ENCODE data around the gene RAI1.
A peak's percentile ranks its signal among the peaks of the same experiment; 100 is the strongest.

Gene RAI1

GRCh38 chr17:17742688-17743390, 61.6 kb downstream of the RAI1 start:
- no peak for TF ChIP-seq CTCF (IDR thresholded peaks at IDR 0.05; ENCODE audit: insufficient read depth, low read depth, low read length, missing control alignments)
- no peak for DNase-seq (ENCODE audit: low read depth)
- no peak overlapping the region for H3K4me3 ChIP-seq (ENCODE audit: low read depth, low read length)

GRCh38 chr17:17743391-17744112, 62.3 kb downstream of the RAI1 start:
- DNase-seq (ENCODE audit: low read depth): no peak
- no peak for TF ChIP-seq CTCF (IDR thresholded peaks at IDR 0.05; ENCODE audit: insufficient read depth, low read depth, low read length, missing control alignments)
- no peak overlapping the region for H3K4me3 ChIP-seq (ENCODE audit: low read depth, low read length)

DNA sequence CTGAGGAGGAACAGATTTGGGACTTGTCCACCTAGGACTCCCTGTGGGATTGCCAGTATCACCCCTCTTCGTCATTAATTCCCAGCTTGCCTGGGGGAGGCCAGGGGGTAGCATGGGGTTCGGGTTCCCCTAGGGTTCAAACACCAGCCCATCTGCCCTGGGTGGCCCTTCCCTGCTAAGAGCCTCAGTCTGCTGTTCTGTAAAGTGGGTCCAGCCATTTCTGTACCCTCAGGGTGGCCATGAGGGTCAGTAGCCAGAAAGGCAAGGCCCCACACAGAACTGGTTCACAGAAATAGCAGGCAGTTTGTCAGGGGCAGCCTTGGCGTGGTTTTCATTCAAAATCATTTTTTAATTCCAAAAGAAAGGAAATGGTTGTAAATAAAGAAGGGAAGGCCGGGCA, 62.9 kb downstream of the RAI1 start:
- no peak for DNase-seq (ENCODE audit: low read depth)
- TF ChIP-seq CTCF (IDR thresholded peaks at IDR 0.05; ENCODE audit: insufficient read depth, low read depth, low read length, missing control alignments): no peak
- no peak overlapping the region for H3K4me3 ChIP-seq (ENCODE audit: low read depth, low read length)

DNA sequence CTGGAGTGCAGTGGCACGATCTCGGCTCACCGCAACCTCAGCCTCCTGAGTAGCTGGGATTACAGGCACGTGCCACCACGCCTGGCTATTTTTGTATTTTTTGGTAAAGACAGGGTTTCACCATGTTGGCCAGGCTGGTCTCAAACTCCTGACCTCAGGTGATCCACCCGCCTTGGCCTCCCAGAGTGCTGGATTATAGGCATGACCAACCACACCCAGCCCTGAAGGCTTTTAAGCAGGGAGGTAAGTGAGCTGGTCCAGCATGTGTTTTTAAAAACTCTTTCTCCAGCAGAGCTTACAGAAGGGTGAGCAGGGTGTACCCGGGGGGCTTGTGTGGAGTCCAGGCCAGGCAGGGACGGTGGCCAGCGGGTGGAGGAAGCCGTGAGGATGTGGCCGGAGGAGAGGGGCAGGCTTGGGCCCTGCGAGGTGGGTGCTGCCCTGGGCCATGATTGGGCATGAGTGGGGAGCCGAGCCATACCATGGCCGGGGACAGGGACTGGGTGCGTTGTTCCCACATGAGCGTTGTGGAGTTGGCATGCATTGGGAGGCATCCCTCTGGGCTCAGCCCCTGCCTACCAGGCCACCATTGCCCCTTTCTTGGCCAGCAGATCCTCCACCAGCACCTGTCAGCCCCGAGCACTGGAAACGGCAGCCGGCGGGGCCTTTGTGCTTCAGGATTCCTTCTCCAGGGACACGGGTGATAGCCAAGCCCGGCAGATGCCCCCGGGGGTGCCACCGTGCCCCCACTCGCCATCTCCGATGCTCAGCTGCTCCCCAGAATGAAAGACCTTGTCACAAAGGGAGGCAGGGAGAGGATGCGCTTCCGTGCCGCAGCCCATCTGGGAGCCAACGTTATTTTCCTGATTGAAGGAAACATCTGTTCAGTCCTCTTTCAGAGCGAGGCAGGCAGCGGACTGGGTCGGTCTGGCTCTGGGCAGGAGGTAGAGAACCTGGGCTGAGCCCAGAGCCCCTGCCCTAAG, 64.5 kb downstream of the RAI1 start:
- H3K4me3 ChIP-seq (ENCODE audit: low read depth, low read length): no peak overlapping the region
- no peak for TF ChIP-seq CTCF (IDR thresholded peaks at IDR 0.05; ENCODE audit: insufficient read depth, low read depth, low read length, missing control alignments)
- no peak for DNase-seq (ENCODE audit: low read depth)

DNA sequence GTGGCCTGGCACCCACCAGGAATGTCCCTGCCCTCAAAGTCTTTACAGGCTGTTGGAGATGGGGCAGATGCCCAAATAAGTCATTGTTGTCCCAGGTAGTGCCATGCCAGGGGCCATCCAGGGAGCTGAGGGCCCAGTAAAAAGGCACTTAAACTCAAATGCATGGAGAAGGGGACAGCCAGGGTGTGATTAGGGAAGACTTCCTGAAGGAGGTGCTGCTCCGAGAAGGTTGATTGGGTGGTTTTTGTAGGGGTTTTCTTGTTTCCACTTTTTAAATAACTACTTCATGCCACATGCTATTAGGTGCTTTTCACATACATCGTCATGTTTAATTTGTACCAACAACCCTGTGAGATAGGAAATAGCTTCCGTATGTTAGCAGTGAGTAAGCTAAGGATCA, 66.9 kb downstream of the RAI1 start:
- peak overlapping the region; percentile 43 for H3K4me3 ChIP-seq (ENCODE audit: low read depth, low read length)
- TF ChIP-seq CTCF (IDR thresholded peaks at IDR 0.05; ENCODE audit: insufficient read depth, low read depth, low read length, missing control alignments): peak; percentile 30
- DNase-seq (ENCODE audit: low read depth): peak; percentile 58

DNA sequence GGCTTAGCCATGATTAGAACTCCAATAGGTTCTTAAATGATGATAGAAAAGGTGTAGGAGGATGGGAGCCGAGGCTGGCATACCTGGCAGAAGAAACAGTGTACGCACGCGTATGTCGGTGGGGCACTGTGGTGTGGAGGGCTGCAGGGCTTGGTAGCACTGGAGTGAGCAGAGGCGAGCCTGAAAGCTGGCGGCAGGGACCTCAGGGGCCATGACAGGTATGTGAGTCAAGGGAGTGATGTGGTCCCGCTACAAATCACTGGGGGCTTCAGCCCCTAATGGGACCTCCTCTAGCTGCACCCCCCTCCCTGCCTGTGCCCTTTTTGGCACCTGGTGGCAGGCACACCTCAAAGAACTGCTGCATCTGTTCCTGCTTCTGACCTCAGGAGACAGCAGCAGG, 67.3 kb downstream of the RAI1 start:
- H3K4me3 ChIP-seq (ENCODE audit: low read depth, low read length): peak overlapping the region; percentile 43
- DNase-seq (ENCODE audit: low read depth): no peak
- no peak for TF ChIP-seq CTCF (IDR thresholded peaks at IDR 0.05; ENCODE audit: insufficient read depth, low read depth, low read length, missing control alignments)

Data from GM12865 (cell line).